GOT3 (cell line): ENCODE results near the gene PPCDC.

Experiments
- DNase-seq: peaks from one replicate; lab custom pipeline; 2025; ENCODE audit warnings: mixed read lengths; lab: John Stamatoyannopoulos, UW

The PPCDC gene, protein sequence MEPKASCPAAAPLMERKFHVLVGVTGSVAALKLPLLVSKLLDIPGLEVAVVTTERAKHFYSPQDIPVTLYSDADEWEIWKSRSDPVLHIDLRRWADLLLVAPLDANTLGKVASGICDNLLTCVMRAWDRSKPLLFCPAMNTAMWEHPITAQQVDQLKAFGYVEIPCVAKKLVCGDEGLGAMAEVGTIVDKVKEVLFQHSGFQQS

DNA sequence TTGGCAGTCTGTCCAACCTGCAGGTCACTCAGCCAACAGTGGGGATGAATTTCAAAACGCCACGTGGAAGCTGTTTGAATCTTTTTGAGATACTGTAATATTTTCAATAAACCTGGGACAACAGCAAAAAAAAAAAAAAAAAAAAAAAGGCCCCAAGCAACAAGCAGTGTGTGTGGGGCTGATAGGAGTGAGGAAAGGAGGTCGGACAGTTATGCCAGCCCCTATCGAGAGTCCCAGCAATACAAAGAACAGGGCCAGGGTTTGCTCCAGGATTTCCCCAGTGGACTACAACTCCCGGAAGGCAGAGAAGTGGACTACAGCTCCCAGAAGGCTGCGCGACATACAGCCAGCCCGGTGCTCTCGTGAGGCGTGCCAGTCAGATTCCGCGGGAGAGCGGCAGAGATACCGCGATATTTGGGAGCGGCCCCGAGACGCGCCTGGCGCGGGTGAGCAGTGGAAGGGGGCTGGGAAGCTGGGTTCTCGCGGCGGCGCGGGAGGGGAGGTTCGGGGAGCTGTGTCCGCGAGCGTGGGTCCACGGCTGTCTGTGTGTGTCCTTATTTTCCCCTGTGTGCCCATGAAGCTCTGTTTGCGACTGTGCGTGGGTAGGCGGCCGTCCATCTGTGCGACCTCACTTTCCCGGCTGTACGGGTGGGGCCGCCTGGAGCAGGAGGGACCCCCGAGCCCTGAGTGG is at the start of gene PPCDC:
TSS of gene PPCDC (plus strand) at position 410 of the 691 bp plus-strand sequence. CDS start 4,729 bp downstream, outside the sequence.
- peak; percentile 75 for DNase-seq

DNA sequence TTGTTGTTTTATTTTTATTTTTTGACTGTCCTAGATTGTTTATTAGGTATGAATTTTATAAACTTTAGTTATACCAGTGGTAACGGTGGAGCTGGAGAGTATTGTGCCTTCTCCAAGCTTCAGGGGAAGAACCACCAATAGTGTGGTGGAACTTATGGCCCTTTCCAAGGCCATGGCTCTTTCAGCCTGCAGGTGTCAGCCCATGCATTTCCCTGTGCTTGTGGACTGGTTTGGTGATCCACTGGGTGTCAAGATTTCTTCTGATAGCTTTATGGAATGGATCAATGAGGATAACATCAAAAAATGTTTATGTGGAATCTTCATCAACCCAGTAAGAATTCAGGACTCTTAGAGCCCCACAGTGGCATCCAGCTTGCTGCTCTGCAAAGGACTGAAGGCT is 47.2 kb upstream of the PPCDC start:
- DNase-seq = no peak

DNA sequence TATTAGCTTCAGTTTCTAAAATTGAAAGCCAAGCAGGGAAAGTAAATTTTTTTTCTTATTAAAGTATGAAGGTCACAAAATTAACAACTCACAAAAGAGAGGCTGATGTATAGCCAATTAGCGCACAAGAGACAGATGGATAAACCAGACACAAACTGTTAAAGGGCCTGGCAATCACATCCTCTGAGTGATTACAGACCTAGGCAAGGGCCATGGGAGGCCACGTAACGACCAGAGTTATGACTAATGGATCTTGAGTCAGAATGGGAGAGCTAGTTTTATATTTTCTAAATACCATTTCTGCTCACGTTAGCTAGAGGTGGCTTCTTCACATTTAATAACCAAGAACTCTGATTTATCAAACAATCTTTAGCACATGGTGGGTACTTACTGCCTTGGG is 45.8 kb upstream of the PPCDC start:
- no peak for DNase-seq

DNA sequence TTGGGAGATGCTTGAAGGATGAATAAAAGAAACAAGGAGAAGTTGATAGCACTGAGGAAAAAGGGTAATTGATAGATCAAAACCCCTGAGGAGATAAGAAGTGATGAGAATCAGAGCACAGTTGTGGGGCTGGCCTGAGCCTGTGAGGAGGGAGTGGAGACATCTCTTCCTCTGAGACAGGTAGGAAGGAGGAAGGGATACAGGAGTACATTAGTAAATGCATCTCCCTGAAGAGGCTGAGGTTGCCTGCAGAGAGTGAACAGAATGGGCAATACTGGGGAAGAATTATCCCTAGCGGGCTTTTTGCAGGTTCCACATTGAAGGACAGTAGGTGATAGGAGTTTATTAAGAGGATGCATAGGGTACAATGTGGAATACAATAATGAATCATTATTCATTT is 45.3 kb upstream of the PPCDC start:
- no peak for DNase-seq

DNA sequence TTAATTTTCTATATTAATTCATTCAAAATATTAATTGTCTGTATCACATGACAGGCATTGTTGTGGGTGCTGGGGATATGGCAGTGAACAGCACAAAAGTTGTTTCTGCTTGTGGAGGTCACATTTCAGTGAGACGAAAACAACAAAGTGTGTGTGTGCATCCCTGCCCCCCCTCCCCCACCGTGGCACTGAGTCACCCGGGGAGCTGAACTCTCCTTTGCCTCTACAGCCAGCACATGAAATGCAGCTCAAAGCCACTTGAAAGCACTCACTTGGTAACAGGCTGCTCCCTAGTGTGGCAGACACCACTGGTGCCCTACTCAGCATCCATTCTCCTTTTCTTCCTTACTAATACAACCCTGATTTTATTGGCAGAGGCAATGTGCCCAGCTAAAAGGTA is 44.9 kb upstream of the PPCDC start:
- no peak for DNase-seq

DNA sequence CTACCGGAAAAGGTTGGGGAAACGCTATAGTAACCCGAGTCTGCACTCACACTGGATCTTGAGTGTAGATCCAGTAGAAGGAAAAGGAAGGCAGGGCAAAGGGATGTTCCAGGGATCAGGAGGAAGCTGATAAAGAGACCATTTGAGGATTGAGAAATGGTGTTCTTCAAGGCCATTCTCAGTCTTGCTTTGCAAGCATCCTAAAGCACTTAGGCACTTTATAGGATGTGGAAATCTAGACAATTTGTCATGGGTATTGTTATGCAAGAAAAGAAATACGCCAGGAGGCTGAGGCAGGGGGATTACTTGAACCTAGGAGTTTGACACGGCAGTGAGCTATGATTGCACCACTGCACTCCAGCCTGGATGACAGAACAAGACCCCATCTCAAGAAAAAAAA is 41.2 kb upstream of the PPCDC start:
- DNase-seq = no peak

DNA sequence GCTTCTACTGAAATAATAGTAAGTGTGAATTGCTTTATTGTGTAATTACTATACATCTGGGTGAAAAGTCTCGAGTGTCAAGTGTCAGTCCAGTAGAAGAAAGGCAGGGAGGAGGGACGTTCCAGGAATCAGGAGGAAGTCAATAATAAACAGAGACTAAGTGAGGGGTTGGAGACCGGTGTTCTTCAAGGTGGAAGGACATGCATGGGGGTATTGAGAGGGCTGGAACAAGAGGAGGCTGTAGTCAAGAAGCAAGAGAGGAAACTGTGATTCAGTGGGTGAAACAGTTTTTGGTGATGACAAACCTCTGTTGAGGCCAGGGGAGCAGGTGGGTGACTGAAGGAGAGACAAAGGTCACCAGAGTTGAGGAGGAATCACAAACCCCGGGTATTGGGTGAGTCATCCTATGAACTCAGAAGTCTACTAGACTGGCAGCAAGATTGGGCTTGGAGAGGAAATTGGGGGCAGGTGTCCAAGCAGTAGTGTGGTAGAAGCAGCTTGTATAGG is 39.6 kb upstream of the PPCDC start:
- no peak for DNase-seq

DNA sequence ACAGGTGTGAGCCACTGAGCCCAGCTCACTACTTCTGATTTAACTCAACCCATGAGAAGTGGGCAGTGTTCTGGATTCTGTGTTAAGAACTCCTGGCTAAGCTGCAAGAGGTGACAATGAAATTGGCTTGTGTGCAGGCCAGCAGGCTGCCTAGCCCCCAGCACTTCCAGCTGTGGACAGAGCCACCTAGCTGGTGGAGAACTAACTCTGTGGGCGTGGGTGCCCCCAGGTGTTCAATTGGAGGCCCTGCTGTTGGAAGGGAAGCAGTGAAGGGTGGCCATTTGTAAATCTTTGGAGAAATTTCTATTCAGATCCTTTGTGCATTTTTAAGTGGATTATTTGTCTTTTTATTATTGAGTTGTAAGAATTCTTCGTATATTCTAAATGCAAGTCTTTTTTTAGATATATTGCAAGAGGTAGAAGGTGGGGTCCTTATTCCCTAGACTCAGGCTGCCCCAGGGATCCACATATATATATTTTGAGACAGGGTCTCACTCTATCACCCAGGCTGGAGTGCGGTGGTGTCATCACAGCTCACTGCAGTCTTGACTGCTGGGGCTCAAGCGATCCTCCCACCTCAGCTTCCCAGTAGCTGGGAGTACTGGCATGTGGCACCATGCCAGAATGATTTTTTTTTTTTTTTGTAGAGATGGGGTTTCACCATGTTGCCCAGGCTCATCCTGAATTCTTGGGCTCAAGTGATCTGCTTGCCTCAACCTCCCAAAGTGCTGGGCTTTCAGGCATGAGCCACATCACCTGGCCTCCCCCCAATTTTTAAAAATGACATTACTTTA is 35.2 kb upstream of the PPCDC start:
- DNase-seq = no peak

DNA sequence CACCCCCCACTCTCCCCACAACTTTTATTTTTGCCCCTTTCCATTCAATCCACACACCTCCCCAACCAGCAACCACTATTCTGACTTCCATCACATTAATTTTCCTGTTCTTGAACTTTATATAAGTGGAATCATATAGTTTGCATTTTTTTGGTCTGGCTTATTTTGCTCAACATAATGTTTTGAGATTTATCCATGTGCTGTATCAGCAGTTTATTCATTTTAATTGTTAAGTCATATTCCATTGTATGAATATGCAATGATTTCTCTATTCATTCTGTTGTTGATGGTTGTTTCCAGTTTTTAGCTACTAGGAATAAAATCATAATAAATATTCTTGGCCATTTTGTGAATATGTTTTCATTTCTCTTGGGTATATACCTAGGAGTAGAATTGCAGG is 33.9 kb upstream of the PPCDC start:
- no peak for DNase-seq

DNA sequence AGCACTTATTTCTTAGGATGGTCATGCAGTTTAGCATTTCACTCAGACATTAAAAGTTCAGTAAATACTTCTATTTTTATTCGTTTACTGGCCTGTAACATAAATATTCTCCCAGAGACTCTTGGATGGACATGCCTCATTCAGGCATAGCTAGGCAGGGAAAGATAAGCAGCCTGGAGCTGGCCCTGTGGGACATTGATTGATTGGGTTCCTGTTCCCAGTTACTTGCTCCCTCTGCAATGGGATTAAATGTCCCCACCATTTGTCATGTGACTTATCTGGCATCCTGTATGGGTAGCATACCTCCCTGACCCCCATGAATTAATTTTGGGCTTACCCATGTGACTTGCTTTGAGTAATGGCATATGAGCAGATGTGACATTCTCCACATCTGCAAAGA is 30.8 kb upstream of the PPCDC start:
- DNase-seq = no peak

DNA sequence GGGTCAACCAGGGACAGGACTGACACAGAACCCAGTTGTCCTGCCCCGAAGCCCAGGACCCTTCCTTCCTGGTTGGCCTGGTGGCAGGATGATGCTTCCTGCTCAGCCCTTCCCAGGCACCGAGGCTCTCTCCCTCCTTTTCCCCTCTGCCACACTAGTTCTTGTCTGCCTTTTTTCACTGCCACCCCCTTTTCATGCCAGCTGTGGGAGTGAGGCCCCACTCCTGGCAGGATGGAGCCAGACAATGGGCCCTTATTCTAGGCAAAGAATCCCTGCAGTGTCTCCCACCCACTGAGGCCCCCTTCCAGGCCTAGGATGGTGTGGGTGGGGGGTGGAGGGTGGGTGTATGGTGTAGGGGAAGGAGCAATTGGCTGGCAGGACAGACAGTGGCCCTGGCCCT is 29.2 kb upstream of the PPCDC start:
- DNase-seq = no peak

DNA sequence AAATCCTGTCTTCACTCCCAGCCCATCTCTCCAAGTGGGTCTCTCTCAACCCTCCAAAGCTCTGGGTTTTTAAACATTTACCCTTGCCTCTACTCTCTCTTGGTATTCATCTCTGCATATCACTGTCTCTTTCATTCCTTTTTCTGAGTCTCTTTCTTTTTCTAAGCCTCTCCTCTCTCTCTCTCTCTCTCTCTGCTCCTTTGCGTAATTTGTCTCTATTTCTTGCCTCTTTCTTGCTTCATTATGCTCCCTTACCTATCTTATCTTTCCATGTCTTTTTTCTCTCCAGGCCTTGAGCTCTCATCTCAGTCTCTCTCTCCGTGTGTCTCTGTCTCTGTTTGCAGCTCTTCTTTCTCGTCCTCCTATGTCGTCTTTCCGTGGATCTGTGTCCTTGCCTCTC is 28.7 kb upstream of the PPCDC start:
- DNase-seq = no peak

DNA sequence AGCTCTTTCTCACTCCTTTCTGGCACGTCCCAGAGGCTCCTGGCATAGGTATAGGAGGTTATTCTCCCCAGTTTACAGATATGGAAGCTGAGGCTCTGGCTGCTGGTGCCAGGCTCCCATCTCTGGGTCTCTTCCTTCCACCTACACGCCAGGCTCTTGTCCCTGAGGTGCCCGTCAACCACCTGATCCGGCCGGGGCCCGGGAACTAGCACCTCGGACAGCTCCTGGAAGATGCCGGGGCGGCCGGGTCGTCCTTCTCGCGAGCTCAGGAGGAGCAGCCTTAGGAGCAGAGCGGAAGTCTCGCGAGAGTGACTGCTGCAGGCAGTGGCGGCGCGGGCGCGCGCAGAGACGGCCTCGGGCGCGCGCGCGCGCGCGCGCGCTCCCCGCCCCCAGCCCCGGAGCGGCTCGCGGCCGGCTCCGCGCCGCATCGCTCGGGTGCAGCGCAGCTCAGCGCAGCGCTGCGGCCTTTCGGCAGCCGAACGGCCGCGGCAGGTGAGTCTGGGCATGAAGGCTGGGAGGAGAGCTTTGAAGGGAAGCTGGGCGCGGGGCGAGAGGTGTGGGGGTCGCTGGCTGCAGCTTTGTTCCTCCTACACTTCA is 28.1 kb upstream of the PPCDC start, which contains the start of gene SCAMP5:
TSS of gene SCAMP5 (plus strand) at position 382 of the 597 bp plus-strand sequence. CDS start 16,277 bp downstream, outside the sequence.
- peak; percentile 26 for DNase-seq

DNA sequence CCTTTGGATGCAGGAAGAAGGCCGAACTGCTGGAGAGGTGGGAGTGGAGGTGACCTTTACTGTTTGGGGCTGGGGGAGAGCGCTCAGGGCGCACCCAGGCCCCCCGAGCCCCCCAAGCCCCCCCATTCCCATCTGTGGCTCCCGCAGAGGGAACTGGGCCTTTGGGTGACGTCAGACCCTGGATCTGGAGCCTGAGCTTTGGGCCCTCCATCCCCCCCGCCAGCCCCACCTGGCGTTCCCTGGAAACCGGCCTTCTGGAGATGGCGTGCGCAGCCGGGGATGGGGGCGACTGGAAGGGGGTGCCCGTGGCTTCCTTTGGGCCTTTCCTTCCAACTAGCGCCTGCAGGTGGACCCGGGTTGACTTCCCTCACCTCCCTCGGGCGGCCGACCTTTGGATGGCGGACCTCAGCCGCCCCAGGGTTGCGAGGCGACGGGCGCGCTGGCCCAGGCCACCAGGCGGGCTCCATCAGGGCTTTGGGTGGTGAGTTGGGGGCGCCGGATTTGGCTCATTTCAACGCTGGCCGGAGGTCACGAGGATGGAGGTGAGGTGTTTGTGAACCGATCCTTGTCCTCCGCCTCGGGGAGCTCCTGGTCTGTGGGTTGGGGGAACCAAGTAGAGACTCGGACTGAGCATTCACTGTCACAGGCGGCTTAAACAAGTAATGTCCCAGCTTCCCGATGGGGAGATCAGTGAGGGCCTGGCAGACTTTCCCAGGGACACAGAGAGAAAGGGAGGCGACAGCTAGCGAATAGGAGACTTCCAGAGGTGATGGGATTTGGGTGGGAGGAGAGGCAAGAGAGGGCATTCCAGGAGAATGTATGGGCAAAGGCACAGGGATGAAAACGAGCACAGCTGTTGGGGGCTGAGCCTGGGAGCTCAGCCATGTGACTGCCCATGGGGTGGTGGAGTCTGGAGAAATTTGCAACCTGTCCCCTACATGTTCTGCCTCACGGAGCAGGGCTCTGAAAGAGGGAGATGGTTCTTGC is 27.3 kb upstream of the PPCDC start:
- no peak for DNase-seq

DNA sequence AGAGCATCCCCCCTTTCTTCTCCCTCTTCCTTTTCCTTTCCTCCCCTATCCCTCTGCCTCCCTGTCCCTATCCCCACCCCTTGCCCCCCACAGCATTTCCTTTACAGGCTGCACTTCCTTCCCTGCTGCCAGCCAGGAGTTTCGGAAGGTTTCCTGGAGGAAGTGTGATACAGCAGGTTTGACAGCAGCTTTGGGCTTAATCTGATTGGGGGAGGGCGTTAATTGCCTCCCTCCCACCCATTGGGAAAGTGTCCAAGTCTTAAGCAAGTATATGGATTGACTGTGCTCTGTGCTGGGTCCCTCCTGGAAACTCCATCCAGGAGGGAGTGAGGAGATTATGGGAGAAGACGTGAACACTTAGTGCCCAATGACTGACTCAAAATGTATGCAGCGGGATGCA is 26.2 kb upstream of the PPCDC start:
- DNase-seq = no peak

DNA sequence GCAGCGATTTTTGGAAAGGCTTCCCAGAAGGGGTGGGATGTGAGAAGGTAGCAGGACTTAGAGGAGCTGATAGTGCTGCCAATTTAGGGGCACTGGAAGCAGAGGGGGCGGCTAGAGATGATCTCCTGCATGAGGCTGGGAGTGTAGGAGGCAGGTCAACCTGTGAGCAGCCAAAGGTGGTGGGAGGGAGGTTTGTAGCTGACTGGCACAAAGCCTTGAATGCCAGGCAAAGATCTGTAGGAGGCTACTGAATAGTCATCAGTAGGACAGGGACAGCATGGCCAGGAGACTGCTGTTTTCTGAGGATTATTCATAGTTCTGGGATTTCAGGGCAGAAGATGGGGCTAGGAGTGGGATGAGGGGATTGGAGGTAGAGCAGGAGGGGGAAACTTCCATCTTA is 25.8 kb upstream of the PPCDC start:
- no peak for DNase-seq

DNA sequence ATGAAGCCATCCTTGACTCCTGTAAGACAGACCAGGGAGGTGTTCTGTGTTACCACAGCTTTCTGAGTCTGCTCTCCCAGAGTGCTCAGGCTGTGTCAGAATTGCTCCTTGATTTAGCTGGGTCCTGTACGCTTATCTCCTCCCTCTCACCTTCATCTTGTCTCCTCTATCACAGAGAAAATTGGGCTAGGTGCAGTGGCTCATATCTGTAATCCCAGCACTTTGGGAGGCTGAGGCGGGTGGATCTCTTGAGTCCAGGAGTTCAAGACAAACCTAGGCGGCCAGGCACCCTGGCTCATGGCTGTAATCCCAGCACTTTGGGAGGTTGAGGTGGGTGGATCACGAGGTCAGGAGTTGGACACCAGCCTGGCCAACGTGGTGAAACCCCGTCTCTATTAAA is 22.1 kb upstream of the PPCDC start:
- DNase-seq = no peak

DNA sequence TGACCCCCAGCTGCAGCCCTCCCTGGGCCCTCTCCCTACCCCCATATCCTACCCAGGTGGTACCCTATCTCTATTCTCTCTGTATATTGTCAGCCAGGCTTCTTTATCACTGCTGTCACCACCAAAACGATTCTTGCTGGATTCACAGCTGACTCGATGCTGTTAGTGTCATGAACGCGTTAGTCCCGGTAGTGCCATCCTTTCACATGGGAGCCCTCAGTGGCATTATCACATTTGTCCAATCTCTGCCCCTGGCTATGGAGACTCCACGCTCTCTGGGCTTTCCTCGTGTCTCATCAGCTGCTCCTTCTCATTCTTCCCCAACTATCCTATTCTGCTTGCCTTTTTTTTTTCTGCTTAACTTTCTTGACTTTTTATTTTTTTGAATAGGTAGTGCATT is 21.0 kb upstream of the PPCDC start:
- DNase-seq = no peak

DNA sequence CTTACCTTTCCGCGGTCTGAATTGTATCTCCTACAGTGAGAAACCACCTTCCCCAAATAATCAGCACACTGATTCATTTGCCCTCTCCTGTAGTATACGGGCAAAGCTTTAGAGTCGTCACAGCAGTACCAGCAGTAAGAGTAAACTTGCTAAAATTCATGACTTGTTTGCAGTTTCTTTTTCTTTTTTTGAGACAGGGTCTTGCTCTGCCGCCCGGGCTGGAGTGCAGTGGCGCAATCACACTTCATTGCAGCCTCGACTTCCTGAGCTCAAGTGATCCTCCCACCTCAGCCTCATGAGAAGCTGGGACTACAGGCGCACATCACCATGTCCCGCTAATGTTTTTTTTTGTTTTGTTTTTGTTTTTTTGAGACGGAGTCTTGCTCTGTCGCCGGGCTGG is 16.2 kb upstream of the PPCDC start:
- no peak for DNase-seq

DNA sequence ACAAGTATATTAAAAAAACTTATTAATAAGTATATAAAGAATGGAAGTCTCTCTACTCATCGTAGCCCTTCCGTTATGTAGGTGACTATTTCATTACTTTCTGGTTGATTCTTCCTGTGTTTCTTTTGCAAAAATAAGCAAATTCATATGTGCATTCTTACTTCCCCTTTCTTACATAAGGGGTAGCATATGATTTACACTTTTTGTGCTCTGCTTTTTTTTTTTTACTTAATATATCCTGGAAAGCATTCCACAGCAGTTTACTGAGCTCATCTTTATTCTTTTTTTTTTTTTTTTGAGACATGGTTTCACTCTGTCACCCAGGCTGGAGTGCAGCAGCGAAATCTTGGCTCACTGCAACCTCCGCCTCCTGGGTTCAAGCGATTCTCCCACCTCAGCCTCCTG is 15.2 kb upstream of the PPCDC start:
- DNase-seq = no peak

DNA sequence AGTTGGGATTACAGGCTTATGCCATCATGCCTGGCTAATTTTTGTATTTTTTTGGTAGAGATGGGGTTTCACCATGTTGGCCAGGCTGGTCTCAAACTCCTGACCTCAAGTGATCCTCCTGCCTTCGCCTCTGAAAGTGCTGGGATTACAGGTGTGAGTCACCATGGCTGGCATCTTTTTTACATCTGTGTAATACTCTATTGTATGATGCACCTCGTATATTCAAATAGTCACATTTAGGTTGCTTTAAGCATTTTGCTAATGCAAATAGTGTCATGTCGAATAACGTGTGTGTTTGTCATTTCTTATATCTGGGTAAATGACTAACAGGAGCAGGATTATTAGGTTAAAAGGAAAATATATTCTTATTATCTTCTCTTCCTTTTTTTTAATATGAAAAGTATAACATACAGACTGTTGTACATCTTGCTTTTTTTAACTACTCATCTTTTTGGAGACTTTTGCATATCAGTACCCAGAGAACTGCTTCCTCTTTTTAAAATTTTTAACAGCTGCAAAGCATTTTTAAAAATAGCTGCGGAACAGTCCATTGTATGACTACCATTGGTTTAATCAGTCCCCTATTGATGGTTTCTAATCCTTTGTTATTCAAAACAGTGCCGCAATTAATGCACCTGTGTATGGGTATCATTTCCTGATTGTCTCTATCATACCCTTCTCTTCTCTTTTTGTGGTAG is 14.6 kb upstream of the PPCDC start:
- DNase-seq = no peak
